GM12865 (cell line): ENCODE results near the gene SSBP2.
A peak's percentile ranks its signal among the peaks of the same experiment; 100 is the strongest.

Experiments
- DNase-seq: peaks from one replicate; pipeline ENCODE4 v3.0.0; 2010; ENCODE audit warnings: low read depth
- H3K4me3 ChIP-seq: 2 replicates; pipeline ENCODE4 v1.5.1; 2011; ENCODE audit warnings: mild to moderate bottlenecking, low read depth, low read length, control low read depth
- TF ChIP-seq, protein P1 (sequence below): IDR thresholded peaks from 2 replicates; pipeline ENCODE4 v1.5.1; 2011; ENCODE audit warnings: low read length, control low read depth, low read depth, inconsistent platforms; ENCODE audit not compliant: insufficient read depth; ENCODE audit errors: missing control alignments

SSBP2 gene

DNA sequence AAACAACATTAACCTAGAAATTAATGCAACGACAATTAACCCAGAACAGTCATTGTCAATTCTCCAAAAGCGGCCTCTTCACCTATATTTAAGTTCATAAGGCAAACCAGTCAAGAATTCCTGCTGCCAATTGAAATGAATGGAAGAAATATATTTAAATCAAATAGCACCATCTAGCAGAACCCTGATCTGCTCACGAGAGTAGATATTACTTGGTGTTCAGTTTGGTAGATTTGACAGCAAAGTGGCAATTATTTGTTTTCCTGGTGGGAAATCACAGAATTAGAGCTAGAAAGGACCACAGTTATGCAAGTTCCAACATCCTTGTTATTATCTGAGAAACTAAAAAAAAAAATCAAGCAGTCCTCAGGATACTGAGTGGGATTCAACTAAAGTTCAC is 2.3 kb downstream of the SSBP2 start:
- H3K4me3 ChIP-seq = peak overlapping the region; percentile 5; the same call in 1 of the 2 replicates
- TF ChIP-seq, protein P1, sequence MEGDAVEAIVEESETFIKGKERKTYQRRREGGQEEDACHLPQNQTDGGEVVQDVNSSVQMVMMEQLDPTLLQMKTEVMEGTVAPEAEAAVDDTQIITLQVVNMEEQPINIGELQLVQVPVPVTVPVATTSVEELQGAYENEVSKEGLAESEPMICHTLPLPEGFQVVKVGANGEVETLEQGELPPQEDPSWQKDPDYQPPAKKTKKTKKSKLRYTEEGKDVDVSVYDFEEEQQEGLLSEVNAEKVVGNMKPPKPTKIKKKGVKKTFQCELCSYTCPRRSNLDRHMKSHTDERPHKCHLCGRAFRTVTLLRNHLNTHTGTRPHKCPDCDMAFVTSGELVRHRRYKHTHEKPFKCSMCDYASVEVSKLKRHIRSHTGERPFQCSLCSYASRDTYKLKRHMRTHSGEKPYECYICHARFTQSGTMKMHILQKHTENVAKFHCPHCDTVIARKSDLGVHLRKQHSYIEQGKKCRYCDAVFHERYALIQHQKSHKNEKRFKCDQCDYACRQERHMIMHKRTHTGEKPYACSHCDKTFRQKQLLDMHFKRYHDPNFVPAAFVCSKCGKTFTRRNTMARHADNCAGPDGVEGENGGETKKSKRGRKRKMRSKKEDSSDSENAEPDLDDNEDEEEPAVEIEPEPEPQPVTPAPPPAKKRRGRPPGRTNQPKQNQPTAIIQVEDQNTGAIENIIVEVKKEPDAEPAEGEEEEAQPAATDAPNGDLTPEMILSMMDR = no peak
- DNase-seq = no peak

DNA sequence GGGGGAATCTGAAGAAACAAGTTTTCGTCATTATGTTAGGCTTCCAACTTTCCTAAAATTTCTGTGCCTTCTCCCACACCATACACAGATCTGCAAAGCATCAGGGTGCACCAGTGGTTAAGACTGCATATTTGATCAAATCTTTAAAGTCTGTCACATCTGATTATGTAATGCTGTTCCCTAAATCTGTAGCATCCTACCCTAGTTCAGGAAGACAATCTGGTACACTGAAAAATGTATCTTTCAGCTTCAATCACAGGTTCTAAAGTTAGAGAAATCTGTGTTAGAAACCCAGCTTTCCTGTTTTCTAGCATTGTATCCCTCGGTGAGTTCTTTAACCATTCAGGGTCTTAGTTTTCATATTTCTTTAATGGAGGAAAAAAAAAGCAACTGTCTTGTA is 3.9 kb downstream of the SSBP2 start:
- no peak for DNase-seq
- no peak overlapping the region for H3K4me3 ChIP-seq
- TF ChIP-seq, protein P1 = no peak

DNA sequence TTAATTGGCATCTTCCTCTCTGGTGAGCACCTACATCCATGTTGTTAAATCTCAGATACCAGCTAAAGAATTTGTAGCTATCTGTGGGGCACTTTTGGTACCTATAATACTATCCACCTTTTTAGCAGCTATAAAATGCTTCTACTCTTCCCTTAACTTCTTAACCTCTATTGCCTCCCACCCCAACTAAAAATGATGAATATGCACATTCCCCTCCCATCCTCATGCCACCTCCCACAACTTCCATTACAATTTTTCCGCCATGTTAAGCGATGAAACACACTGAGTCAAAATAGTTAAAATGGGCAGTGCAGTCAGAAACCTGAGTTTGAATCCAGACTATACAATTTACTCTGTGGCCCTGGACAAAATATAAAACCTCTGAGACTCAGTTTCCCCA is 10.1 kb downstream of the SSBP2 start:
- no peak overlapping the region for H3K4me3 ChIP-seq
- DNase-seq = no peak
- TF ChIP-seq, protein P1 = no peak

DNA sequence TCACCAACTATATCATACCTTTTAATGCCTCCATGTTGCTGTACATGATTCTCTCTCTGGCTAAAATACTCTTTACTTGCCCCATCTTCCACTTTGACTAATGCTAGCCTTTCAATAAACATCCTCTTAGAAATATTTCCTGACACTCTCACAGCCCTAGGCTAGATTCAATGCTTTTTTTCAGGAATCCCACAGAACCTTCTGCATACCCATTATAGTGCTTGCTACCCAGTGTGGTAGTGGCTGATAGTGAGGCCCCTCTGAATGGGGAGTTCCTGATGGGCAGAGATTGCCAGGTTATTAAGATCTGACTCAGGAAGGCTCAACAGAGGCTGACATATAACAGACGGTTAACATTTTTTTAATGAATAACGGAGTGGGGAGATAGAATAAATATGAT is 11.6 kb downstream of the SSBP2 start:
- no peak overlapping the region for H3K4me3 ChIP-seq
- TF ChIP-seq, protein P1 = no peak
- no peak for DNase-seq

DNA sequence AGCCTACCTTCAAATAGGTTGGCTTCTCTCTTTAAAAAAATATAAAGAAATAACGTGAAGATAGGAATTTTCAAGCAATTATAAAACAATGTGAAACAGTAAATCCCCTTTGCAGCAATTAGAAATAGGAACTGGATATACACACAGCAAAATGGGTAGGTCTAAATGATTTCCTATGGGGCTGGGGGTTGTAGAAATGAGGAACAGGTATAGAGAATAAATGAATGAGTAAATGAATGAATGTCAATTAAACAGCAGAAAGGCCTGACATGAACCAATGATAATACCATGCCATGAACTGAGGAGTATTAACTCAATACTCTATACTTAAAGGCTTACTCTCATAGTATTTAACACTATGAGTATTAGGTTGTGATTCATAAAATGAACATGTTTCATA is 21.6 kb downstream of the SSBP2 start:
- no peak for DNase-seq
- TF ChIP-seq, protein P1 = no peak
- no peak overlapping the region for H3K4me3 ChIP-seq

DNA sequence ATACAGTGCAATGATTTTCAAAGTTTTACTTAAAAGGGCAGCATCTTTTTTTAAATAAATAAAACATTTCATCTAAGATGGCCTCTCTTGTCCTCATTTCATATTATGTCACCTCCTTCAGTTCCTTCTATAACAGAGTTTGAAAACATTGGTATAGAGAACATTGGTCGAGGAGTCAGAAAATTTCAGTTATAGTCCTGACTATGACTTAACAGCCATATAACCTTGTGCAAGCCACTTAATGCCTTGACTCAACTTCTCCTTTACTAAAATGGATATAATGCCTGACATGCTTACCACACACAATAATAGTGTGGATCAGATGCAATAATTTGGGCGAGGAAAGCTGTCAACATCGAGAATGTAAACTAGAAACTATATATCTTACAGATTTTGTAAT is 22.6 kb downstream of the SSBP2 start:
- TF ChIP-seq, protein P1 = no peak
- DNase-seq = no peak
- H3K4me3 ChIP-seq = no peak overlapping the region

DNA sequence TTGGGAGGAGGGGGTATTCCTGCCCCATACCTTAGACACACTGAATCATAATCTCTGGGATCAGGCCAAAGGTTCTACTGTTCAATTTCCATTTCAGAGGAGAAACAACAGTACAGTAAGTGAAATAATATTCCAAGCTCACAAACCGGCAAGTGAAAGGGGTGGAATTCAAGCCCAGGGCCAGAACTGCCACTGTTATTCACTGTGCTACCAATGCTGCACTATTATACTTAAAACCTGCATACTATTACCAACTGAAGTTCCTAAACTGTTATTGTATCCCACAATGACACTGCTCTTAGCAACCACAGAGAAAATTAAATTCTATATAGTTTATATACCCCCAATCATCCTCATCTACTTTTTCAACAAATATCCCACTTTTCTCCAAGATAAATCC is 24.6 kb downstream of the SSBP2 start:
- no peak overlapping the region for H3K4me3 ChIP-seq
- TF ChIP-seq, protein P1 = no peak
- no peak for DNase-seq
